Measurements from ENCODE around the gene CACNG5. TPM values are rescaled to one million over a fixed set of nuclear protein-coding genes. Genes with fewer than 3 reads are reported as not detected.

The CACNG5 gene
- total RNA-seq, 1 donor from 2014 or later: not detected

GRCh38 chr17:66807182-66807581, 27.7 kb upstream of the CACNG5 start:
- no peak for TF ChIP-seq CTCF (IDR thresholded peaks at IDR 0.05; ENCODE audit: insufficient read depth, low read depth, low read length)
- TF ChIP-seq EZH2 (IDR thresholded peaks at IDR 0.05; ENCODE audit: insufficient read depth, low read length): no peak
- H3K27me3 ChIP-seq (ENCODE audit: insufficient read depth, low read length): no peaks in the 10 kb centered on the region
- H3K4me1 ChIP-seq (ENCODE audit: insufficient read depth, low read length): no peaks in the 10 kb centered on the region
- H2AFZ ChIP-seq (ENCODE audit: low read depth, low read length): no peak overlapping the region
- H3K9ac ChIP-seq (ENCODE audit: low read length): no peak overlapping the region
- no peak overlapping the region for H3K27ac Mint-ChIP-seq (ENCODE audit: unreplicated experiment)
- H3K4me2 ChIP-seq (ENCODE audit: low read length): no peak overlapping the region
- no peaks in the 10 kb centered on the region for H3K79me2 ChIP-seq (ENCODE audit: insufficient read depth, low read length)
- no peaks in the 10 kb centered on the region for H3K27me3 Mint-ChIP-seq (ENCODE audit: low read depth, unreplicated experiment)
- no peak for DNase-seq (ENCODE audit: low read depth)
- peaks cover 3% of the 10 kb centered on the region for H4K20me1 ChIP-seq (ENCODE audit: insufficient read depth, low read length)
- H3K4me3 ChIP-seq (ENCODE audit: insufficient read depth, low read depth, low read length): no peak overlapping the region
- no peaks in the 10 kb centered on the region for H3K4me1 Mint-ChIP-seq (ENCODE audit: low read depth, unreplicated experiment)
- H3K27ac ChIP-seq (ENCODE audit: low read depth, low read length): no peak overlapping the region
- H3K4me3 Mint-ChIP-seq (ENCODE audit: unreplicated experiment): no peak overlapping the region
- H3K36me3 ChIP-seq (ENCODE audit: insufficient read depth, low read length): no peaks in the 10 kb centered on the region
- peaks cover 8% of the 10 kb centered on the region for H3K36me3 Mint-ChIP-seq (ENCODE audit: low read depth, unreplicated experiment)
- no peak for FAIRE-seq
- H3K9me3 ChIP-seq (ENCODE audit: insufficient read depth, low read depth, low read length): no peaks in the 10 kb centered on the region
- H3K9me3 Mint-ChIP-seq (ENCODE audit: unreplicated experiment): no peaks in the 10 kb centered on the region

GRCh38 chr17:66809408-66809807, 25.5 kb upstream of the CACNG5 start:
- Histone ChIP-seq H3K9ac (ENCODE audit: low read length) (no peak overlapping the region), H3K36me3 (ENCODE audit: insufficient read depth, low read length) (no peaks in the 10 kb centered on the region), H3K4me3 (ENCODE audit: insufficient read depth, low read depth, low read length) (no peak overlapping the region), H3K4me2 (ENCODE audit: low read length) (no peak overlapping the region), H3K9me3 (ENCODE audit: insufficient read depth, low read depth, low read length) (no peaks in the 10 kb centered on the region), H4K20me1 (ENCODE audit: insufficient read depth, low read length) (peaks cover 3% of the 10 kb centered on the region), H3K27ac (ENCODE audit: low read depth, low read length) (no peak overlapping the region), H3K79me2 (ENCODE audit: insufficient read depth, low read length) (no peaks in the 10 kb centered on the region), H2AFZ (ENCODE audit: low read depth, low read length) (no peak overlapping the region), H3K27me3 (ENCODE audit: insufficient read depth, low read length) (no peaks in the 10 kb centered on the region), H3K4me1 (ENCODE audit: insufficient read depth, low read length) (no peaks in the 10 kb centered on the region)
- Mint-ChIP-seq H3K36me3 (ENCODE audit: low read depth, unreplicated experiment) (peaks cover 6% of the 10 kb centered on the region), H3K9me3 (ENCODE audit: unreplicated experiment) (peaks cover 3% of the 10 kb centered on the region), H3K4me3 (ENCODE audit: unreplicated experiment) (no peak overlapping the region), H3K27ac (ENCODE audit: unreplicated experiment) (no peak overlapping the region), H3K4me1 (ENCODE audit: low read depth, unreplicated experiment) (no peaks in the 10 kb centered on the region), H3K27me3 (ENCODE audit: low read depth, unreplicated experiment) (peaks cover 16% of the 10 kb centered on the region)
- no peak for FAIRE-seq
- no peak for DNase-seq (ENCODE audit: low read depth)
- no peak for TF ChIP-seq EZH2 (IDR thresholded peaks at IDR 0.05; ENCODE audit: insufficient read depth, low read length)
- TF ChIP-seq CTCF (IDR thresholded peaks at IDR 0.05; ENCODE audit: insufficient read depth, low read depth, low read length): no peak

GRCh38 chr17:66810951-66811682, 23.8 kb upstream of the CACNG5 start:
- H3K79me2 ChIP-seq (ENCODE audit: insufficient read depth, low read length): no peaks in the 10 kb centered on the region
- no peaks in the 10 kb centered on the region for H3K36me3 ChIP-seq (ENCODE audit: insufficient read depth, low read length)
- peaks cover 3% of the 10 kb centered on the region for H3K9me3 Mint-ChIP-seq (ENCODE audit: unreplicated experiment)
- H3K4me1 Mint-ChIP-seq (ENCODE audit: low read depth, unreplicated experiment): no peaks in the 10 kb centered on the region
- H2AFZ ChIP-seq (ENCODE audit: low read depth, low read length): no peak overlapping the region
- no peaks in the 10 kb centered on the region for H3K27me3 ChIP-seq (ENCODE audit: insufficient read depth, low read length)
- H3K27me3 Mint-ChIP-seq (ENCODE audit: low read depth, unreplicated experiment): peaks cover 20% of the 10 kb centered on the region
- TF ChIP-seq CTCF (IDR thresholded peaks at IDR 0.05; ENCODE audit: insufficient read depth, low read depth, low read length) (no peak), EZH2 (IDR thresholded peaks at IDR 0.05; ENCODE audit: insufficient read depth, low read length) (no peak)
- H3K4me3 Mint-ChIP-seq (ENCODE audit: unreplicated experiment): no peak overlapping the region
- H3K4me2 ChIP-seq (ENCODE audit: low read length): no peak overlapping the region
- FAIRE-seq: no peak
- no peak overlapping the region for H3K4me3 ChIP-seq (ENCODE audit: insufficient read depth, low read depth, low read length)
- H3K27ac Mint-ChIP-seq (ENCODE audit: unreplicated experiment): no peak overlapping the region
- no peak overlapping the region for H3K27ac ChIP-seq (ENCODE audit: low read depth, low read length)
- H3K9me3 ChIP-seq (ENCODE audit: insufficient read depth, low read depth, low read length): no peaks in the 10 kb centered on the region
- H3K4me1 ChIP-seq (ENCODE audit: insufficient read depth, low read length): no peaks in the 10 kb centered on the region
- H3K36me3 Mint-ChIP-seq (ENCODE audit: low read depth, unreplicated experiment): peaks cover 2% of the 10 kb centered on the region
- DNase-seq (ENCODE audit: low read depth): no peak
- peaks cover 3% of the 10 kb centered on the region for H4K20me1 ChIP-seq (ENCODE audit: insufficient read depth, low read length)
- no peak overlapping the region for H3K9ac ChIP-seq (ENCODE audit: low read length)

All from astrocyte (in vitro differentiated cells and primary cell).